ENCODE results near the gene CDHR3.
"Not testable (repeated sequence)": the region's sequence is repeated elsewhere in the genome, so short reads cannot be mapped to it uniquely, and the experiment has no call there.

The CDHR3 gene

GRCh38 chr7:105958012-105958411, 5.1 kb upstream of the CDHR3 start:
- DNase-seq (ENCODE audit: low spot score): no peak

DNA sequence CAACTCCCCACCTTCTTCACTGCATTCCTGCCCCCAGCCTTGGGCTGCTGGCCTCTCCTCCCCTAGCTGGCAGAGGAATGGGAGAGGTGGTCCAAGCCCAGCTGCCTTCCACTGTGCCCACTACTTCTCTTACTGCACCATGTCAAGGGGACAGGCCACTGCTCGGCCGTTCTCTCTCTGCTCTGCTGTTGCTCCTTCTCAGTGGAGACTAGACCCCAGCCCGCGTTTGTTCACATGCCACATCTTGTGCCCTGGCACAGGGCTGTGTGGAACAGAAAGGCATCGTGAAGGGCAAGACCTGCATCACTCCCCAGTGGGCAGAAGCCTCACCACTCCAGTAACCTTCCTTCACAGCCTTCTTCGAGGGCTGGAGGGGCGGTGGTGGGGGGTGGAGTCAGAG, 711 bp upstream of the CDHR3 start:
- no peak for DNase-seq (ENCODE audit: low spot score)

- no peak for DNase-seq (ENCODE audit: low spot score)
These were observed 8.8 kb downstream of the CDHR3 start for GRCh38 chr7:105971845-105972244.

GRCh38 chr7:105972276-105972675, 9.2 kb downstream of the CDHR3 start:
- DNase-seq (ENCODE audit: low spot score): no peak

GRCh38 chr7:105974471-105974870, 11.4 kb downstream of the CDHR3 start:
- no peak for DNase-seq (ENCODE audit: low spot score)

DNA sequence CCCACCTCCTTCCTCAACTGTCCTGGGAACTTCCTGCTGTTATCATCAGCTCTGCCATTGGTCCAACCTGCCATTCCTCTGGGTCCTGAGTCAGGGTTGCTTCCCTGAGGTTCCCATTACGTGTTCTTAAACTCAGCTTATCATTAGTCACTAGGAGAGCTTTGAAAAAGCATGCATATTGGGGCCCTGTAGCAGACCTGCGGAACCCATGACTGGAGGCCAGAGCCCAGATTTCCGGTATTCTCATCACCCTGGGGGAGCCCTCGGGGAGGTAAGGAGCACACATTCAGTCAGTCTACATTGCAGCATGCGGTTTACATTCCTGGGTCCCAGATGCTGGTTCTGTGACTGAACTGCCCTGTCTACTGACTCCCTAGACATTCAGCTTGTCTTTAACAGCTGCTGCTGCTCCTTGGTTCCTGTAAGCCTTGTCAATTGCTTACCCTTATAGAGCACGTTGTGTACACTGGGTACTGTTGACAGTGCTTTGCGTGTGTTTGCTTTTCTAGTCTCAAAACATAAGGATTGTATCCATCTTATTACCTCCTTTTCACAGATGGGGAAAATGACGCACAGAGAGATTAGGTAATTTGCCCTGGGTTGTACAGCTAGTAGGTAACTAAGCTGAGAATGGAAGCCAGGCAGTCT, 12.8 kb downstream of the CDHR3 start:
- DNase-seq (ENCODE audit: low spot score): no peak

GRCh38 chr7:105976868-105977267, 13.8 kb downstream of the CDHR3 start:
- no peak for DNase-seq (ENCODE audit: low spot score)

- DNase-seq (ENCODE audit: low spot score): no peak
These were observed 15.0 kb downstream of the CDHR3 start for GRCh38 chr7:105978035-105978434.

GRCh38 chr7:105978974-105979373, 15.9 kb downstream of the CDHR3 start:
- no peak for DNase-seq (ENCODE audit: low spot score)

GRCh38 chr7:105979405-105979804, 16.3 kb downstream of the CDHR3 start:
- DNase-seq (ENCODE audit: low spot score): no peak

GRCh38 chr7:105980645-105981396, 17.8 kb downstream of the CDHR3 start:
- DNase-seq (ENCODE audit: low spot score): no peak

- DNase-seq (ENCODE audit: low spot score): no peak
These were observed 19.3 kb downstream of the CDHR3 start for GRCh38 chr7:105982388-105982787.

- not testable (repeated sequence) for DNase-seq (ENCODE audit: low spot score)
These were observed 21.7 kb downstream of the CDHR3 start for GRCh38 chr7:105984808-105985207.

DNA sequence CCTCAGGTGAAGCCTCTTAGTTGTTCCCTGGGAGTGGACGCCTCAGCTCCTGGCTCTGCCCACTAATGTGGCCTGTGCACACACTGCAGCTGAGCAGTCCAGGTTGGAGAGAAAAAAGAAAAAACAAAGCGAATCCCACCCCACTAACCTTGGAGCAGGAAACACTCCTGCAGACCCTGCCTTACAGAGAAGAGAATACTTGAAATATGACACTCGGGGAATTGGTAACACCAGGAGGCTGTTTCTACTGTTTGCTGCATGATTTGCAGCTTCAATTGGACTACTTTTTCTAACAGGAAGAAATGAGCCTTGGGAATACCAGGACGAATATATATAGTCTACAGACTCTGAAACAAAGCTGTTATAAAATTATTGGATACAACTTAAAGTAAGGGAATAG, 22.2 kb downstream of the CDHR3 start:
- DNase-seq (ENCODE audit: low spot score): no peak

GRCh38 chr7:105985672-105986215, 22.7 kb downstream of the CDHR3 start:
- no peak for DNase-seq (ENCODE audit: low spot score)

GRCh38 chr7:105987046-105987445, 24.0 kb downstream of the CDHR3 start:
- DNase-seq (ENCODE audit: low spot score): no peak

DNA sequence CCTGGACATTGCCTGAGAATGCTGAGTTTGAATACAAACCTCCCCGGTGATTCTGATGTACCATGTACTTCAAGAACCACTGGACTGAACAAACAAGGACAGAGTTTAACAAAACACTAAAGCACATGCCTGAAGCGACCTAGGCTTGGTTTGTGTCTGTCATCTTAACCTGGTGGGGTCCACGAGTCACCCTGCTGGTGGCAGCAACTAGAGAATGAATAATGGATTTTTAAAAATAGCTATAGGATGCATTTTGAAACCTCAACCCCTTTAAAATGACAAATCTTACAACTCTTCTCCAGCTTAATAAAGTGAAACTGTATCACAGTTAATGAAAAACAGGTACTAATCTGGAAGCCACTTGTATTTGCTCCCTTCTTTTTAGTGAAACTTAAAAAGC, 25.2 kb downstream of the CDHR3 start:
- DNase-seq (ENCODE audit: low spot score): no peak

DNA sequence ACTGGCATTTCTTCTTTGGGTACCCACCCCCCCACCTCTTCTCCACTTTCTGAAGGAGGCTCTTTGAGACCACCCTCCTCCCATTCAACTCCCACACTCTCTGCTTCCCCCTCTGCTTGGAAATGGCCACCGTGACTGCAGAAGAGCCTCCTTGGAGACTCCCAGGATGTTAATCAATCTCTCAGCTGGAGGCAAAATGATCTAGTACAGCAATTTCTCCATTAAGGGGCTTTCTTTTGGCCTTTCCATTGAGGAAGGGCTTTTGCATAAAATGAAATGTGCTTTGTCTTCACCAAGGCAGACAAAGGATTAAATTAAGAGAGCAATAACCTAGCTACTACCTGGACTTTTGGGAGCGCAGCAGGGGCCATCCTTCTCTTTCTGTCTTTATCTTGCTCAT, 26.1 kb downstream of the CDHR3 start:
- no peak for DNase-seq (ENCODE audit: low spot score)

GRCh38 chr7:105989686-105990085, 26.6 kb downstream of the CDHR3 start:
- DNase-seq (ENCODE audit: low spot score): no peak

GRCh38 chr7:105990141-105990540, 27.1 kb downstream of the CDHR3 start:
- no peak for DNase-seq (ENCODE audit: low spot score)

DNA sequence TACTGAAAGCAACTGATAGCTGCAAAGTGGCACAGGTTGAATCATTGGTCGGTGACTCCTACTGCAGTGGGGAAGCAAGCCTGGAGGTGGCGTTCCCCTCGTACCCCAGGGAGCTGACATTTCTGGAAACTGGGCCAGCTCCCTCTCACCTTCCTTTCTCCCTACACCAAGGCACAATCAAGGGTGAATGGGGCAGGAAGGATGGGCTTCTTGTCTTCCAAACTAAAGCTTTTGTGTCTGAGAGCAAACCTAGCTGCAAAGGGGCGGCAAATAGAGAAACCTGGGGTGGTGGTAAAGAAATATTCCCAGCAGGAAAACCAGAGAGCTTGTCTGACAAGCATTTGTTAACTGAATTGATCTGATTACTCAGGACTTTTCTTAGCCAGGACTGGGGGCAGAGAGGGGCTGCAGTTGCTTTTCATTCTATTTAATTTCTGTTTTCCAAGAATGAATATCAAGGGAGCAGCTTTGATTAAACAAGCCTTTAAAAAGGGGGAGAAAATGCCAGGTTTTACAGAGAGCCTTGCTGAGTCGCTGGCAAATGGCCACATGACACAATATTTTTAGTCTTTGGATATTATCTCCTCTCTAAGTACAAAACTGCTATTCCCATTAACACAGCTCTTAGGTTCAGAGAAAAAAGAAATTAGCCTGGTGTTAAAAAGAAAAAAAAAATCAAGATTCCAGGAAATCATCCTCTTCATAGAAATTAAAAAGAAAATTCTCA, 27.8 kb downstream of the CDHR3 start:
- DNase-seq (ENCODE audit: low spot score): no peak

- DNase-seq (ENCODE audit: low spot score): no peak
These were observed 29.8 kb downstream of the CDHR3 start for GRCh38 chr7:105992905-105993304.

Measured in SW480 (cell line).